Subcutaneous adipose tissue (tissue), 4 donors: ENCODE data around the gene RAB39A. TPM values are rescaled to one million over a fixed set of nuclear protein-coding genes. Genes with fewer than 3 reads are reported as not detected.

Experiments
- CTCF ChIP-seq: fragments of 450-650 bp; IDR thresholded peaks from one replicate; pipeline ENCODE4 v1.5.1; 2016; ENCODE audit warnings: low read depth, mild to moderate bottlenecking, control low read depth, antibody characterized with exemption, moderate library complexity
- total RNA-seq, 4 donors: library from RNA; depleted of rRNA; stranded (reverse); fragments of >200 nt; gene quantifications; one replicate each; pipeline ENCODE4 v1.1.0, GENCODE V29; 2016

The RAB39A gene
- total RNA-seq, 4 donors from 2014 or later: 3.1 to 4.8 (median 3.3) TPM; not detected in 1

GRCh38 chr11:107953446-107953845 lies 25.2 kb downstream of the RAB39A start:
- TF ChIP-seq CTCF: no peak

GRCh38 chr11:107956543-107956942 lies 28.3 kb downstream of the RAB39A start:
- TF ChIP-seq CTCF: no peak

DNA sequence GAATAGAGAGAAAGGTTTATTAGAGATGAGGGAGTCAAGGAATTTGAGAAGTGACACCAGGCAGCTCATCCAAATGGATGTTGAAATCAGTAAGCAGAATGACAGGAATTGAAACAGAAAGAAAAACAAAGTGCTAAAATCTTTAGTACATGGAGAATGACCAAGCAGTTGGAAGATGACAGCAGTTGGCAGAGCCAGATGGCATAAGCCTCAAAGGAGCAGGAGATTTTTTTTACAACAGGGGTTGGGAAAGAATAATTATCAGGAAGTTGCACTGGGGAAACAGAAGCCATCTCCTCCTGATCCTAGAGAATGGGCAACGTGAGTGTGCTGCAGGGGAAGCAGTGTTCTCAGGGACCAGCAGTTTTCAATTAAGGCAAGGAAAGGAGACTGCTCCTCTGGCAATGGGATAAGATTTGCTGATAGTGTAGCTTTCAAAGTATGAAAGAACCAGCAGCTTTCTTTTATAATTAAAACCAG lies 28.9 kb downstream of the RAB39A start:
- no peak for TF ChIP-seq CTCF

DNA sequence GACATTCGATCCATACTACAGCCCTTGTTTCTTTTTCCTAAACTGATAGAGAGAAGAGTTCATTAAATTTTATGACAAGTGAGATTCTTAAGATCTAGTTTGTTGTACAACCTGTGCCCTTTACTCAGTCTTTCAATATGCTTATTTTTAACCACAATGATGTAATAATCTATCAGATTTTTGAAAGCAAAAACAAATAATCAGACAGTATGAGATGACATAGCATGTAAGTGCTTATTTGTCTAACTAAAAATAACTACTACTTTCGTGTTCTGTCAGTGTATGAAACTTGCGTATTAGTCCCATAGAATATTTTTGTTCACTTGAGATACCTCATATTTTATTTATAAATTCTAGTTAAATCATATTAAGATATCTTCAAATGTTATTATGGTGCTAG lies 33.2 kb downstream of the RAB39A start:
- no peak for TF ChIP-seq CTCF

DNA sequence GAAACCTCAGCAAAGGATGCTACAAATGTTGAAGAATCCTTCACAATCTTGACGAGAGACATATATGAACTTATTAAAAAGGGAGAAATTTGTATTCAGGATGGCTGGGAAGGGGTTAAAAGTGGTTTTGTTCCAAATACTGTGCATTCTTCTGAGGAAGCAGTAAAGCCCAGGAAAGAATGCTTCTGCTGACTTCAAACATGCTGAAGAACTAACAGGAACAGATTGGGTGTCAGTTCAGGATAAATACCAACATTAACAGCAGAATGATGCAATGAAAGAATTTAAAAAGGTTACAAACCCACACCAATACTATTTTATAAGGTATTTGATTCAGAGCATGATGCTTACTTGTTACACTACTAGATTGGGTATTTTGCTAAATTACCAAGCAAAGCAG lies 33.9 kb downstream of the RAB39A start:
- no peak for TF ChIP-seq CTCF

GRCh38 chr11:107963091-107963490 lies 34.8 kb downstream of the RAB39A start:
- no peak for TF ChIP-seq CTCF

- no peak for TF ChIP-seq CTCF
Observed at GRCh38 chr11:107969219-107969618, 41.0 kb downstream of the RAB39A start.
